HG03520 (cell line): ENCODE data around the gene ANGPTL2.

Source experiments
- ATAC-seq: cut with Tn5 transposase; IDR thresholded peaks from one replicate; pipeline ENCODE4 v1.9.1; 2021; ENCODE audit warnings: mild to moderate bottlenecking, moderate library complexity; ENCODE audit not compliant: unreplicated experiment

Gene ANGPTL2

GRCh38 chr9:127098916-127099553, 23.4 kb downstream of the ANGPTL2 start:
- no peak for ATAC-seq

- no peak for ATAC-seq
These were observed 24.8 kb downstream of the ANGPTL2 start for GRCh38 chr9:127097683-127098082.

- no peak for ATAC-seq
These were observed 26.2 kb downstream of the ANGPTL2 start for GRCh38 chr9:127096208-127096607.

GRCh38 chr9:127095411-127095810, 27.0 kb downstream of the ANGPTL2 start:
- ATAC-seq = no peak

GRCh38 chr9:127093319-127094020, 29.0 kb downstream of the ANGPTL2 start:
- no peak for ATAC-seq

- ATAC-seq = no peak
These were observed 30.3 kb downstream of the ANGPTL2 start for GRCh38 chr9:127092041-127092608.

GRCh38 chr9:127091526-127091925, 30.9 kb downstream of the ANGPTL2 start:
- ATAC-seq = no peak

- ATAC-seq = no peak
These were observed 32.0 kb downstream of the ANGPTL2 start for GRCh38 chr9:127090341-127090985.

GRCh38 chr9:127089631-127090081, 32.8 kb downstream of the ANGPTL2 start:
- ATAC-seq = no peak

- no peak for ATAC-seq
These were observed 33.5 kb downstream of the ANGPTL2 start for GRCh38 chr9:127088724-127089615.

GRCh38 chr9:127087836-127088235, 34.6 kb downstream of the ANGPTL2 start:
- no peak for ATAC-seq

- no peak for ATAC-seq
These were observed 35.0 kb downstream of the ANGPTL2 start for GRCh38 chr9:127087411-127087810.

- no peak for ATAC-seq
These were observed 35.7 kb downstream of the ANGPTL2 start for GRCh38 chr9:127086771-127087170.

GRCh38 chr9:127085186-127085585, 37.2 kb downstream of the ANGPTL2 start:
- no peak for ATAC-seq

- ATAC-seq = no peak
These were observed 38.1 kb downstream of the ANGPTL2 start for GRCh38 chr9:127084076-127085039.

- ATAC-seq = no peak
These were observed 39.1 kb downstream of the ANGPTL2 start for GRCh38 chr9:127083138-127083980.

GRCh38 chr9:127081250-127082185, 40.9 kb downstream of the ANGPTL2 start:
- ATAC-seq = no peak
